Keratinocyte (primary cell): ENCODE data around the gene CDHR3. TPM values are rescaled to one million over a fixed set of nuclear protein-coding genes. Genes with fewer than 3 reads are reported as not detected.

Experiments used
- DNase-seq: peaks from one replicate; pipeline ENCODE4 v3.0.0-alpha.2; 2011; ENCODE audit warnings: low read depth, missing footprints, low spot score
- FAIRE-seq: peaks from 2 replicates; lab custom pipeline; 2011; peaks lifted over from hg19 to GRCh38; lab: Jason Lieb, UNC
- H2AFZ ChIP-seq: 2 replicates; pipeline ENCODE4 v1.6.0; 2012; ENCODE audit warnings: low read length, control low read depth, inconsistent platforms; ENCODE audit not compliant: control insufficient read depth
- H3K27ac ChIP-seq: 2 replicates; pipeline ENCODE4 v1.5.1; 2011; ENCODE audit warnings: low read length; ENCODE audit not compliant: control insufficient read depth, insufficient read depth
- H3K27me3 ChIP-seq: 3 replicates; pipeline ENCODE4 v1.6.0; 2011; ENCODE audit warnings: low read length; ENCODE audit not compliant: control insufficient read depth, insufficient read depth; ENCODE audit errors: extremely low read depth
- H3K36me3 ChIP-seq, 2 experiments: 2 replicates in 1 of 2; 3 replicates in 1 of 2; pipeline ENCODE4 v1.5.1; 2011; ENCODE audit warnings: low read length in 2 of 2, mild to moderate bottlenecking in 1 of 2; ENCODE audit not compliant: control insufficient read depth in 2 of 2, insufficient read depth in 2 of 2; ENCODE audit errors: extremely low read depth in 1 of 2
- H3K4me1 ChIP-seq: 3 replicates; pipeline ENCODE4 v1.5.1; 2011; ENCODE audit warnings: low read length; ENCODE audit not compliant: control insufficient read depth, insufficient read depth; ENCODE audit errors: extremely low read depth
- H3K4me2 ChIP-seq: 3 replicates; pipeline ENCODE4 v1.6.0; 2011; ENCODE audit warnings: low read depth, low read length; ENCODE audit not compliant: control insufficient read depth, insufficient read depth; ENCODE audit errors: extremely low read depth
- H3K4me3 ChIP-seq, 3 experiments: fragments of 200-600 bp in 1 of 3; sonication (generic) in 1 of 3; 2 replicates in 2 of 3; 3 replicates in 1 of 3; pipeline ENCODE4 v1.5.1; 2011 to 2016; ENCODE audit warnings: low read length in 3 of 3, mild to moderate bottlenecking in 3 of 3, control low read depth in 2 of 3, inconsistent platforms in 1 of 3, low read depth in 1 of 3, mixed read lengths in 1 of 3, mixed run types in 1 of 3, moderate library complexity in 1 of 3; ENCODE audit not compliant: control insufficient read depth in 2 of 3, insufficient read depth in 2 of 3; ENCODE audit errors: extremely low read depth in 1 of 3
- H3K79me2 ChIP-seq: 2 replicates; pipeline ENCODE4 v1.6.0; 2012; ENCODE audit warnings: low read length; ENCODE audit not compliant: control insufficient read depth, insufficient read depth
- H3K9ac ChIP-seq: 3 replicates; pipeline ENCODE4 v1.6.0; 2011; ENCODE audit warnings: low read length; ENCODE audit not compliant: control insufficient read depth, insufficient read depth; ENCODE audit errors: extremely low read depth
- H3K9me1 ChIP-seq: 3 replicates; pipeline ENCODE4 v1.6.0; 2011; ENCODE audit warnings: low read length; ENCODE audit not compliant: control insufficient read depth, insufficient read depth; ENCODE audit errors: extremely low read depth
- H3K9me3 ChIP-seq: 2 replicates; pipeline ENCODE4 v1.5.1; 2012; ENCODE audit warnings: low read depth, low read length; ENCODE audit not compliant: control insufficient read depth
- H4K20me1 ChIP-seq: 3 replicates; pipeline ENCODE4 v1.6.0; 2011; ENCODE audit warnings: low read length; ENCODE audit not compliant: control insufficient read depth, insufficient read depth; ENCODE audit errors: extremely low read depth
- CTCF ChIP-seq, 3 experiments: IDR thresholded peaks in 1 of 3; conservative IDR thresholded peaks in 1 of 3; optimal IDR thresholded peaks in 1 of 3; 2 replicates in 2 of 3; 3 replicates in 1 of 3; pipeline versions ENCODE3 to v1.5.1; 2011; ENCODE audit warnings: low read length in 3 of 3, mild to moderate bottlenecking in 3 of 3, moderate library complexity in 2 of 3, control low read depth in 1 of 3, inconsistent platforms in 1 of 3; ENCODE audit not compliant: insufficient read depth in 2 of 3; ENCODE audit errors: extremely low read depth in 1 of 3
- EZH2 ChIP-seq: IDR thresholded peaks from one replicate; pipeline ENCODE4 v1.6.1; 2012; ENCODE audit warnings: inconsistent platforms, mild to moderate bottlenecking, low read length, moderate library complexity
- dilution Hi-C: fragments of 300-500 bp; cut with MboI; formaldehyde crosslinking; loops from one replicate; pipeline ENCODE4 v1.7.0; 2020; ENCODE audit warnings: low sequenced_read_pairs; ENCODE audit not compliant: extremely low pct_ligation_motif_present
- polyA plus RNA-seq, 5 experiments: library from polyadenylated mRNA; depleted of rRNA in 3 of 5; stranded (reverse) in 3 of 5; stranded (forward) in 1 of 5; unstranded in 1 of 5; fragments of >200 nt; gene quantifications; 1 replicate in 1 of 5; 2 replicates in 3 of 5; 3 replicates in 1 of 5; pipeline versions ENCODE4 v1.2.1 to v1.2.3, GENCODE V29; 2011 to 2012; ENCODE audit warnings: missing spikeins in 2 of 5, low read depth in 1 of 5, low replicate concordance in 1 of 5

The CDHR3 gene
- polyA plus RNA-seq, 1 donor (not counting 4 experiments of a cell fraction or from before 2014, with no cell fraction given), result 1.2 TPM

- TF ChIP-seq CTCF (optimal IDR thresholded peaks at IDR 0.05 in 1 of 3, IDR thresholded peaks at IDR 0.05 in 1 of 3, conservative IDR thresholded peaks at IDR 0.05 in 1 of 3; ENCODE audit: extremely low read depth in 1 of 3, insufficient read depth in 2 of 3, low read length in 3 of 3), result no peak
- TF ChIP-seq EZH2, result no peak
- H3K9me1 ChIP-seq, result no peaks in the 10 kb centered on the region
- peak overlapping the region; percentile 40 for H3K9ac ChIP-seq
- DNase-seq (peak; percentile 89), FAIRE-seq (peak; percentile 64)
- no peaks in the 10 kb centered on the region for H3K79me2 ChIP-seq
- H3K36me3 ChIP-seq, result no peaks in the 10 kb centered on the region
- no peaks in the 10 kb centered on the region for H3K9me3 ChIP-seq
- H3K27ac ChIP-seq, result peak overlapping the region; percentile 87
- dilution Hi-C loops, result no loop called here
- no peak overlapping the region for H2AFZ ChIP-seq
- no peak overlapping the region for H3K4me3 ChIP-seq
- peaks cover 83% of the 10 kb centered on the region for H3K4me1 ChIP-seq
- peak overlapping the region; percentile 78 for H3K4me2 ChIP-seq
- H4K20me1 ChIP-seq, result no peaks in the 10 kb centered on the region
- H3K27me3 ChIP-seq, result no peaks in the 10 kb centered on the region
Measured at GRCh38 chr7:106068986-106069385, 105.9 kb downstream of the CDHR3 start.

GRCh38 chr7:106069471-106070200 is 106.6 kb downstream of the CDHR3 start:
- H3K79me2 ChIP-seq, result no peaks in the 10 kb centered on the region
- H3K4me1 ChIP-seq, result peaks cover 81% of the 10 kb centered on the region
- H3K27ac ChIP-seq, result peak overlapping the region; percentile 87
- H3K36me3 ChIP-seq, result no peaks in the 10 kb centered on the region
- TF ChIP-seq CTCF (optimal IDR thresholded peaks at IDR 0.05 in 1 of 3, IDR thresholded peaks at IDR 0.05 in 1 of 3, conservative IDR thresholded peaks at IDR 0.05 in 1 of 3; ENCODE audit: extremely low read depth in 1 of 3, insufficient read depth in 2 of 3, low read length in 3 of 3) (no peak), EZH2 (no peak)
- H3K9ac ChIP-seq, result peak overlapping the region; percentile 67
- H4K20me1 ChIP-seq, result no peaks in the 10 kb centered on the region
- H2AFZ ChIP-seq, result no peak overlapping the region
- no peaks in the 10 kb centered on the region for H3K9me3 ChIP-seq
- H3K27me3 ChIP-seq, result no peaks in the 10 kb centered on the region
- dilution Hi-C loops, result no loop called here
- FAIRE-seq (peak; percentile 29), DNase-seq (no peak)
- peak overlapping the region; percentile 78 for H3K4me2 ChIP-seq
- no peak overlapping the region for H3K4me3 ChIP-seq
- H3K9me1 ChIP-seq, result no peaks in the 10 kb centered on the region
